Upper lobe of left lung (tissue), 6 donors: ENCODE measurements around the gene SIRT3. TPM values are rescaled to one million over a fixed set of nuclear protein-coding genes. Genes with fewer than 3 reads are reported as not detected.

Experiments used
- ATAC-seq, 2 donors: fragments of 200-7000 bp; cut with Tn5 transposase; one replicate each; pipeline ENCODE4 v1.9.1; 2022; ENCODE audit warnings: mild to moderate bottlenecking in 2 of 2, moderate library complexity in 2 of 2; ENCODE audit not compliant: low FRiP score in 2 of 2
- DNase-seq, 2 donors: peaks; one replicate each; pipeline ENCODE4 v3.0.0-alpha.2; 2019 to 2020
- H3K27ac ChIP-seq, 4 donors: fragments of 200-600 bp; sonication (generic); one replicate each; pipeline ENCODE4 v1.5.1; 2016 to 2019
- H3K27me3 ChIP-seq, 4 donors: fragments of 200-600 bp; sonication (generic); one replicate each; pipeline ENCODE4 v1.5.1; 2017 to 2019
- H3K36me3 ChIP-seq, 4 donors: fragments of 200-600 bp; sonication (generic); one replicate each; pipeline ENCODE4 v1.5.1; 2016 to 2019
- H3K4me1 ChIP-seq, 4 donors: fragments of 200-600 bp; sonication (generic); one replicate each; pipeline ENCODE4 v1.5.1; 2018 to 2019
- H3K4me3 ChIP-seq, 4 donors: fragments of 200-600 bp; sonication (generic); one replicate each; pipeline ENCODE4 v1.5.1; 2017 to 2019; ENCODE audit warnings: mild to moderate bottlenecking in 2 of 4, moderate library complexity in 1 of 4
- H3K9me3 ChIP-seq, 4 donors: fragments of 200-600 bp; sonication (generic); one replicate each; pipeline ENCODE4 v1.5.1; 2018 to 2019
- CTCF ChIP-seq, 6 experiments: fragments of 450-650 bp in 4 of 6; fragments of 200-600 bp in 2 of 6; sonication (generic) in 2 of 6; IDR thresholded peaks; one replicate each; pipeline ENCODE4 v1.5.1; 2016 to 2019; ENCODE audit warnings: antibody characterized with exemption in 6 of 6
- EP300 ChIP-seq, 4 donors: sonication (generic); formaldehyde crosslinking; IDR thresholded peaks; one replicate each; pipeline ENCODE4 v1.5.1; 2017; ENCODE audit warnings: antibody characterized with exemption in 4 of 4, control low read depth in 2 of 4
- POLR2A ChIP-seq, 4 donors: fragments of 450-650 bp; IDR thresholded peaks; one replicate each; pipeline ENCODE4 v1.5.1; 2016 to 2017; ENCODE audit warnings: antibody characterized with exemption in 4 of 4, mild to moderate bottlenecking in 2 of 4
- POLR2AphosphoS5 ChIP-seq, 2 donors: sonication (generic); formaldehyde crosslinking; IDR thresholded peaks; one replicate each; pipeline ENCODE4 v1.5.1; 2017; ENCODE audit warnings: antibody characterized with exemption in 2 of 2
- WGBS, 2 donors: methylation state at CpG; one replicate each; pipeline ENCODE4 v1.1.5; 2017 to 2018; 5-methylcytosine and 5-hydroxymethylcytosine counted together
- total RNA-seq, 6 donors: library from RNA; depleted of rRNA in 4 of 6; stranded (reverse); fragments of >200 nt in 4 of 6; gene quantifications; one replicate each; pipeline versions ENCODE4 v1.1.0 to v1.2.1, GENCODE V29; 2016 to 2021
- donor health status: DM: no; HTN: no; CAD: no; lungs with moderate emphysema.
- donor health status: DM: no; HTN: yes; CAD: no; lungs with severe emphysema.

Gene SIRT3
- total RNA-seq, 6 donors from 2014 or later = 11.7 to 37.6 (median 24.0) TPM

- peaks cover 6 to 37% (median 21%) of the 10 kb centered on the region in 4 donors for H3K36me3 ChIP-seq
- ATAC-seq (no peak), DNase-seq (peak; percentile 9 to 62)
- WGBS, 2 donors = 91 to 94% methylated on average over 29 of the region's 29 CpGs
- H3K27ac ChIP-seq = no peak overlapping the region
- no peaks in the 10 kb centered on the region for H3K9me3 ChIP-seq
- H3K4me1 ChIP-seq = no peaks in the 10 kb centered on the region
- no peak for TF ChIP-seq POLR2AphosphoS5 (IDR thresholded peaks at IDR 0.05)
- no peak for TF ChIP-seq CTCF (IDR thresholded peaks at IDR 0.05)
- TF ChIP-seq POLR2A (IDR thresholded peaks at IDR 0.05) = no peak
- no peak for TF ChIP-seq EP300 (IDR thresholded peaks at IDR 0.05)
- H3K27me3 ChIP-seq = no peaks in the 10 kb centered on the region
- no peak overlapping the region for H3K4me3 ChIP-seq
Observed at GRCh38 chr11:218815-219593, 17.1 kb downstream of the SIRT3 start.

GRCh38 chr11:217704-218103 lies 18.4 kb downstream of the SIRT3 start:
- Histone ChIP-seq H3K27me3 (no peaks in the 10 kb centered on the region), H3K9me3 (no peaks in the 10 kb centered on the region), H3K4me1 (no peaks in the 10 kb centered on the region), H3K4me3 (no peak overlapping the region), H3K36me3 (peaks cover 6 to 50% (median 34%) of the 10 kb centered on the region in 4 donors), H3K27ac (no peak overlapping the region)
- TF ChIP-seq POLR2A (IDR thresholded peaks at IDR 0.05) (no peak), POLR2AphosphoS5 (IDR thresholded peaks at IDR 0.05) (no peak), CTCF (IDR thresholded peaks at IDR 0.05) (no peak), EP300 (IDR thresholded peaks at IDR 0.05) (no peak)
- DNase-seq (no peak), ATAC-seq (no peak)
- WGBS, 2 donors = 88 to 97% methylated on average over 3 of the region's 3 CpGs

DNA sequence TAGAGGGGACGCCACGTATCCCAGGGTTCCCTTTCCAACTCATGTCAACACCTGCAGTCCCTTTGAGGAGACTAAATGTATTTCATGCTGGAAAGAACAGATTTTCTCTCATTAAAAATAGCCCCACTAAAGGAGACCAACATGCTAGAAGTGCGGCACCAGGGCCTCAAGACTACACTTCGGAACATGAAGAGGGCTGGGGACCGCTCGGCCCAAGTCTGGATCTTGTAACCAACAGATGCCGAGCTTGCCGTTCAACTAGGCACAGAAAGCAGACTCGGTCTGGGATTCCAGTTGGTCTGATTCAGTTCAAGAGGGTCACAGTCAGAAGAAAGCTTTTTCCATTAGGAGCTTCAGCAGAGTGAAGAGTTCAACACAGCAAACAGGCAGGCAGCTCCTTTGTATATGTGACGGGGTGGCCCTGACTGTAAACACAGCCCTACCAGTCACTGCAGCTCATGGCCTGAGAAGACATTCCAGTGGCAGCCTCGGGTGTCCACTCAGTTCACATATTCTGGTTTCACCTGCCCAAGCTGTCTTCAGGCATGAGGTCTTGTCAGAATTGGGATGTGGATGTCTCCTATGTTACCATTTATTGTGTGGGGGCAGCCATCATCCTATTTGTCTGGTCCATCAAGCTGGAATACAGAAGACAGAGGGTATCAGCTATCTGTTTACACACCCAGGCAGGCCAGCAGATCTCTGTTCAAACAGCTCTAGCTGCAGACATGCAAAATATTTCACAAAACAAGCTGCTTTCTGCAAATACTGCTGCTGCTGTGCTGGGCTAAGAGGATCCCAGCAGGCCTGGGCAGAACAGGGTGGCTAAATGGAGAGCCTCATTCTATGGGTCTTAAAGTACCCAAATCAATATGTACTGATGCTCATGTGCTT lies 19.8 kb downstream of the SIRT3 start:
- Histone ChIP-seq H3K27me3 (no peaks in the 10 kb centered on the region), H3K4me1 (peaks cover 0 to 4% (median 1%) of the 10 kb centered on the region in 4 donors), H3K36me3 (peaks cover 17 to 64% (median 47%) of the 10 kb centered on the region in 4 donors), H3K4me3 (no peak overlapping the region), H3K27ac (no peak overlapping the region), H3K9me3 (no peaks in the 10 kb centered on the region)
- DNase-seq = no peak
- TF ChIP-seq POLR2AphosphoS5 (IDR thresholded peaks at IDR 0.05) (no peak), EP300 (IDR thresholded peaks at IDR 0.05) (no peak), POLR2A (IDR thresholded peaks at IDR 0.05) (no peak), CTCF (IDR thresholded peaks at IDR 0.05) (no peak)
- ATAC-seq = no peak
- 89 to 92% methylated on average over 9 to 11 of the region's 11 CpGs for WGBS, 2 donors

- Histone ChIP-seq H3K4me3 (no peak overlapping the region), H3K27me3 (no peaks in the 10 kb centered on the region), H3K27ac (no peak overlapping the region), H3K4me1 (peaks cover 3 to 11% (median 8%) of the 10 kb centered on the region in 4 donors), H3K9me3 (no peaks in the 10 kb centered on the region), H3K36me3 (peaks cover 24 to 71% (median 54%) of the 10 kb centered on the region in 4 donors)
- whole genome bisulfite sequencing, 2 donors = 73 to 83% methylated on average over 4 of the region's 4 CpGs
- DNase-seq (no peak), ATAC-seq (no peak)
- TF ChIP-seq POLR2A (IDR thresholded peaks at IDR 0.05) (no peak), CTCF (IDR thresholded peaks at IDR 0.05) (no peak), EP300 (IDR thresholded peaks at IDR 0.05) (no peak), POLR2AphosphoS5 (IDR thresholded peaks at IDR 0.05) (no peak)
Observed at GRCh38 chr11:215581-216037, 20.5 kb downstream of the SIRT3 start.
